Muscle layer of duodenum (tissue), 2 donors: Measurements from ENCODE around the gene HPSE2.
A peak's percentile ranks its signal among the peaks of the same experiment; 100 is the strongest.
"Not testable (repeated sequence)": the region's sequence is repeated elsewhere in the genome, so short reads cannot be mapped to it uniquely, and the experiment has no call there.

Experiments
- H3K27ac ChIP-seq: one replicate; pipeline ENCODE4 v1.7.0; 2013; ENCODE audit warnings: mild to moderate bottlenecking, low read length
- H3K27me3 ChIP-seq: one replicate; pipeline ENCODE4 v1.7.0; 2013; ENCODE audit warnings: low read depth, mild to moderate bottlenecking, control low read depth, low read length
- H3K36me3 ChIP-seq, 2 donors: one replicate each; pipeline ENCODE4 v1.7.0; 2013; ENCODE audit warnings: low read length in 2 of 2, control low read depth in 1 of 2, mild to moderate bottlenecking in 1 of 2; ENCODE audit not compliant: insufficient read depth in 2 of 2, control insufficient read depth in 1 of 2
- H3K4me1 ChIP-seq, 2 donors: one replicate each; pipeline ENCODE4 v1.7.0; 2013; ENCODE audit warnings: low read length in 2 of 2, mild to moderate bottlenecking in 2 of 2, control low read depth in 1 of 2, moderate library complexity in 1 of 2; ENCODE audit not compliant: insufficient read depth in 2 of 2, control insufficient read depth in 1 of 2
- H3K4me3 ChIP-seq, 2 donors: one replicate each; pipeline ENCODE4 v1.7.0; 2013; ENCODE audit warnings: low read length in 2 of 2, low read depth in 1 of 2, mild to moderate bottlenecking in 1 of 2
- H3K9me3 ChIP-seq, 2 donors: one replicate each; pipeline ENCODE4 v1.7.0; 2013; ENCODE audit warnings: low read length in 2 of 2, control low read depth in 1 of 2, mild to moderate bottlenecking in 1 of 2; ENCODE audit not compliant: control insufficient read depth in 1 of 2
- donor health status: healthy.

HPSE2 gene

DNA sequence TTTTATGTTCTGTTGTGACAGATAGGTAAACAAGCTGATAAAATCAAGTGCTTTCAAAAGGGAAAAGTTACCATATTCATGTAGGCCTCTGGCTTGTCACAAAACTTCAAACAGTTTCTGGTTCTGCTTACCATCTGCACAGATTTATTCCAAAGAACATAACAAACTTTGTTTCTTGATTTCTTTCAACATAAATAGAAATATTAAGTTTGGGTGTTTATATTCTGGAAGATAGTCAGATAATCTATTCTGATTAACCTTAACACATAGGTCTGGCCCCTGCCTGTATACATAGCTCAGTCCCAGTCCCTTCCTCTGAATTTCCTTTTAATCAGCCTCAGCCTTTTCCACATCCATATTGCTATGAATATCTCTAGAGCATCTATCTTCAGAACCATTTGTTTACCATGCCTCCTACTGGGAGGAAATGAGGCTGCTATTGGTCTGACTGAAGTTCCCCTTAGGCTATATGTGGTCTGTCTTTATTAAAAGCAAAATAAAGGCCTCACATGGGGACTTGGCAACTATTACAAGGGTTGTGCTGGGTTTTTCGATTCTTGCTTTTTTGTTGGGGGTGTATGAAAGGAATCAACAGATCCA, 319.0 kb downstream of the HPSE2 start:
- Histone ChIP-seq H3K27ac (peak overlapping the region; percentile 2), H3K27me3 (no peaks in the 10 kb centered on the region), H3K9me3 (no peaks in the 10 kb centered on the region), H3K4me3 (no peak overlapping the region), H3K36me3 (no peaks in the 10 kb centered on the region), H3K4me1 (peaks cover 0 to 11% of the 10 kb centered on the region in 2 donors)

GRCh38 chr10:98915911-98916310, 319.7 kb downstream of the HPSE2 start:
- H3K4me1 ChIP-seq = peaks cover 0 to 4% of the 10 kb centered on the region in 2 donors

DNA sequence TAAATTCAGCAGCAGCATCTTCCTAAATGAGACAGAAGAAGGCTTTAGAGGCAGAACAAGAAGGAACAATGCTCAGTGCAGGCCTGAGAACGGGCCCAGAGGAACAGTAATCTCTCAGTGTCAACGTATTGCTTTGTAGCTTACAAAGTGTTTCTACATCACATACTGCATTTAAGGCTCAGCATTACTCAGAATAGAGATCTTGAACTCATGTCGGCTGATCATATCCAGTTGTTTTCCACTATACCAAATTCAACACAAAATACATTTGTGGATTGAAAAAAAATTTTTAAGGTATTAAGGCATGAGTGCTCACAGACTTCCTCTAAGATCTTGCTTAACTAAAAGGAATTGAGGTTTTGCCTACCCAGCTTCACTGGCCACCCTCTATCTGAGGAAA, 325.1 kb downstream of the HPSE2 start:
- Histone ChIP-seq H3K36me3 (no peaks in the 10 kb centered on the region), H3K27ac (no peak overlapping the region), H3K4me1 (no peaks in the 10 kb centered on the region)

More at GRCh38 chr10:98915911-98916310, 319.7 kb downstream of the HPSE2 start:
- Histone ChIP-seq H3K9me3 (no peaks in the 10 kb centered on the region), H3K36me3 (no peaks in the 10 kb centered on the region), H3K27me3 (no peaks in the 10 kb centered on the region), H3K27ac (no peak overlapping the region), H3K4me3 (no peak overlapping the region)

DNA sequence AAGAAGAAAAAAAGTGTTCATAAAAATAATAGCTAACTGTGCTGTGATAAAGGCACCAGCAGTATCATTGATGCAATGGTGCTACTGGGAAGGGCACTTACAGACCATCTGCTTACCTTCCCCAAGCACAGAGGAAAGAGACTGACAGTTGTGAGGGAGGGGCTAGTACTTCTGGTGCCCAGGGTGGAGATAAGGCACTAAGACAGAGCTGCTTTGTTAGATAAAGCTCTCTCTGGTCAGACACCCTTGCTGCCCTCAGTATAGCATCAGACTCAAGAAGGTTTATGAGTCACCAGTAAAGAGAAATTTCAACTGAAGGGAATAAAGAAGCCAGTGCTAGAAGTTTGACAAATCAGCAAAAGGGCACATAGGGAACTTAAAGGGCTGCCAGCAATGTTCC, 325.6 kb downstream of the HPSE2 start:
- no peaks in the 10 kb centered on the region for H3K9me3 ChIP-seq
- no peaks in the 10 kb centered on the region for H3K36me3 ChIP-seq
- no peak overlapping the region for H3K27ac ChIP-seq
- no peaks in the 10 kb centered on the region for H3K27me3 ChIP-seq
- no peak overlapping the region for H3K4me3 ChIP-seq
- H3K4me1 ChIP-seq = no peaks in the 10 kb centered on the region

More for the DNA sequence above, 325.1 kb downstream of the HPSE2 start:
- Histone ChIP-seq H3K4me3 (no peak overlapping the region), H3K9me3 (no peaks in the 10 kb centered on the region), H3K27me3 (no peaks in the 10 kb centered on the region)

GRCh38 chr10:98908868-98909267, 326.8 kb downstream of the HPSE2 start:
- Histone ChIP-seq H3K9me3 (no peaks in the 10 kb centered on the region), H3K27ac (no peak overlapping the region), H3K4me1 (no peaks in the 10 kb centered on the region), H3K36me3 (no peaks in the 10 kb centered on the region), H3K4me3 (no peak overlapping the region), H3K27me3 (no peaks in the 10 kb centered on the region)

GRCh38 chr10:98908247-98908646, 327.4 kb downstream of the HPSE2 start:
- H3K9me3 ChIP-seq, H3K27me3 ChIP-seq, H3K27ac ChIP-seq, H3K4me3 ChIP-seq, H3K4me1 ChIP-seq, H3K36me3 ChIP-seq: not testable (repeated sequence)

- H3K36me3 ChIP-seq = no peaks in the 10 kb centered on the region
- H3K27me3 ChIP-seq = no peaks in the 10 kb centered on the region
- H3K27ac ChIP-seq = no peak overlapping the region
- H3K9me3 ChIP-seq = no peaks in the 10 kb centered on the region
- H3K4me1 ChIP-seq = no peaks in the 10 kb centered on the region
- H3K4me3 ChIP-seq = no peak overlapping the region
These were observed 334.1 kb downstream of the HPSE2 start for GRCh38 chr10:98901441-98902110.

DNA sequence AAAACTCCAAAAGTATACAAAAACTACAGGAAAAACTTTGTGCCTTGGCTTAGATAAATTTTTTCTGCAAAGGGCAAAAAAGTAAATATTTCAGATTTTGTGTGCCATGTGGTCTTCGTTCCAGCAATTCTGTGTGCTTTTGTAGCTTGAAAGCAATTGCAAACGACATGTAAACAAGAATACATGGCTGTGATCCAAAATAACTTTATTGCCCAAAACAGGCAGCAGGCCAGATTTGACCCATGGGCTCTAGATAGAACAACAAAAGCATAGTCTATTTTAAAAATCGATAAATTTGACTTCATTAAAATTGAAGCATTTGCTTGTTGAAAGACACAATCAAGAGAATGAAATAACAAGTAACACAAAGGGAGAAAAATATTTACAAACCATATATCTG, 336.6 kb downstream of the HPSE2 start:
- no peaks in the 10 kb centered on the region for H3K9me3 ChIP-seq
- no peaks in the 10 kb centered on the region for H3K27me3 ChIP-seq
- H3K27ac ChIP-seq = no peak overlapping the region
- no peaks in the 10 kb centered on the region for H3K36me3 ChIP-seq
- no peaks in the 10 kb centered on the region for H3K4me1 ChIP-seq
- no peak overlapping the region for H3K4me3 ChIP-seq

DNA sequence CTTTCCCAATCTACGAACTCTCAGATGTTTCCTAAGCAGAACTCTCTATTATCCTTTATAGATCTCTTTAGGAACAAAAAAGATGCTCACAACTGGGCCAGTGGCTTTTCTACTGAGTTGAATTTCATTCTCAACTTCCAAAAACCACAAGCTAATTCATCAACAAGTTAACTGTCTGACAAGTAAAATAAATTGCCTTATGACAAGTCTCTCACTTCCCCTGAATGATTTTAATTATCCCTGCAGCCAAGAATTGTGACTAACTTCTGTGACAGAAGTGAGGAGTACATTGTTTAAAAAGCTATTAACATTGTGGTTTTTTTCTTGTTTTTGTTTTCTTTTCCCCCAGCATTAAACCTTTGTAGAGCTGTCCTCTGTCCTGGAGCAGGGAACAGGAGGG, 343.1 kb downstream of the HPSE2 start:
- H3K4me1 ChIP-seq = no peaks in the 10 kb centered on the region
- no peak overlapping the region for H3K27ac ChIP-seq
- no peak overlapping the region for H3K4me3 ChIP-seq
- no peaks in the 10 kb centered on the region for H3K36me3 ChIP-seq
- H3K27me3 ChIP-seq = no peaks in the 10 kb centered on the region
- H3K9me3 ChIP-seq = no peaks in the 10 kb centered on the region

DNA sequence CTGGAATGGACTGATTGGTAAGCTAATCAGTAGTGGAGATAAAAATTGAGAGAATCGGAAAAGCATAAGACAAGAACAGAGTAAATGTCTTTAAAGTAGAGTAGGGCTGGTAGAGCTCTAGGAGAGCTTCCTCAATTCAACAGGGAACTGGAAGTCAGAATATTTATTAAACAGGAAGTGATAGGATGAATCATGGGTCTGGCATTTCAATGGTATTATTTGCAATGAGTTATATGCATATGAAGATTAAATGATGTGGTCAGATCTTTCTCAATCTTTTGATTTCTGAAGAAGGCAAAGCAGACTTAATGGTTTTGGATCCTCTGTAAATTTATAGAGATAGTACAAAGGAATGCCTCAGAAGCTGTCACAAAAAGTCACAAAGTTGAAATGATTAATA, 349.0 kb downstream of the HPSE2 start:
- no peaks in the 10 kb centered on the region for H3K4me1 ChIP-seq
- no peak overlapping the region for H3K4me3 ChIP-seq
- no peak overlapping the region for H3K27ac ChIP-seq
- H3K9me3 ChIP-seq = no peaks in the 10 kb centered on the region
- no peaks in the 10 kb centered on the region for H3K27me3 ChIP-seq
- no peaks in the 10 kb centered on the region for H3K36me3 ChIP-seq

DNA sequence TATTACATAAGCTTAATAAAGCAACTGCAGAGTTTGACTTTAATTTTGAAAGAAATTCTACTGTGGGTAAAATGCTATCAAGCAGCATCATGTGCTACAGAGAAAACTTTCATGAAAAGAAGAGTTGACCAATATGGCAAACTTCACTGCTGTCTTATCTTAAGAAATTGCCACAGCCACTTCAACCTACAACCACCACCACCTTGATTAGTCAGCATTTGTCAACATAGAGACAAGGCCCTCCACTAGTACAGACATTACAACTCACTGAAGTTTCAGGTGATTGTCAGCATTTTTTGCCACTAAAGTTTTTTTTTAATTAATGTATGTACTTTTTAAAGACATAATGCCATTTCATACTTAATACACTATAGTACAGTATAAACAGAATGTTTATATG, 350.3 kb downstream of the HPSE2 start:
- no peaks in the 10 kb centered on the region for H3K4me1 ChIP-seq
- H3K27ac ChIP-seq = no peak overlapping the region
- H3K9me3 ChIP-seq = no peaks in the 10 kb centered on the region

DNA sequence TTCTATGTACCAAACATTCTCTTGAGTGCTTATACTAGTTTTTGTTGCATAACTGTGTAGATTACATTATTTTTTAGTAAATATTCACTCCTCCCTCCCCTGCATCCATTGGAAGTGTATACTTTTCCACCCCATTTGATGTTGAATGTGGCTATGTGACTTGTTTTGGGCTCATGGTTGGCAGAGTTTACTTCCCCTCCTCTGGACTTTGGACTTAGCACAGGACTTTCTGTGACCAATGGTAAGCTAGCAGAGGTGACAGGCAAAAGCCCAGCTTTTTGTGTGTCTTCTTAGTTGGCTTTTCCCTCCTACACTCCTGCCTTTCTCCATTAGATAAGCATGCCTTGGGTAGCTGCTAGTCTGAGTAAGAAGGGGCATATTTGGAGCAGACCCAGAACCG, 353.9 kb downstream of the HPSE2 start:
- no peak overlapping the region for H3K4me3 ChIP-seq

More for the DNA sequence above, 350.3 kb downstream of the HPSE2 start:
- Histone ChIP-seq H3K4me3 (no peak overlapping the region), H3K27me3 (no peaks in the 10 kb centered on the region), H3K36me3 (no peaks in the 10 kb centered on the region)

More for the DNA sequence above, 353.9 kb downstream of the HPSE2 start:
- peaks cover 0 to 6% of the 10 kb centered on the region in 2 donors for H3K4me1 ChIP-seq
- H3K27me3 ChIP-seq = no peaks in the 10 kb centered on the region
- no peak overlapping the region for H3K27ac ChIP-seq
- no peaks in the 10 kb centered on the region for H3K36me3 ChIP-seq
- no peaks in the 10 kb centered on the region for H3K9me3 ChIP-seq
